NCI-H345 (cell line): Measurements from ENCODE around the gene FLII.

Experiments
- DNase-seq: peaks from one replicate; lab custom pipeline; 2025; lab: John Stamatoyannopoulos, UW

Gene FLII

DNA sequence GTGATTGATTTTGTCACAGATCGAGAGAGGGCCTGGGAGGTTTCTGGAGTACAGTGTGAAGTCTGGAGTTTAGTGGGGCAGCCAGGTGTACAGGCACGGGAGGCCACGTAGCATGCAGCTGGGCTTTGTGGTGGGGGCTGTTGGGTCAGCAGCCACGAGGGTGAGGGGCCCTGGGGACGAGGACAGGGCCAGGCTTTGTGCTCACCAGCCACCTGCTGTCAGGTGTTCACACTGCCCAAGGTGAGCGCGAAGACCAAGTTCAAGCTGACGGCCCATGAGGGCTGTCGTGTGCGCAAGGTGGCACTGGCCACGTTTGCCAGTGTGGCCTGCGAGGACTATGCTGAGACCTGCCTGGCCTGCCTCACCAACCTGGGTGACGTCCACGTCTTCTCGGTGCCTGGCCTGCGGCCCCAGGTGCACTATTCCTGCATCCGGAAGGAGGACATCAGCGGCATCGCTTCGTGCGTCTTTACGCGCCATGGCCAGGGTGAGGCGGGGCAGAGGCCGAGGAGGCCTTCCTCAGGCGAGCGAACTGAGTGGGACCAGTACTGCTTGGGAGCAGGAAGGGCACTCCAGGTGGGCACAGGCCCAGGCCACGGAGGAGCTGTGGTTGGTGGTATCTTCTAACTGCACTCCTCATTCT lies 17.2 kb downstream of the FLII start:
- no peak for DNase-seq

DNA sequence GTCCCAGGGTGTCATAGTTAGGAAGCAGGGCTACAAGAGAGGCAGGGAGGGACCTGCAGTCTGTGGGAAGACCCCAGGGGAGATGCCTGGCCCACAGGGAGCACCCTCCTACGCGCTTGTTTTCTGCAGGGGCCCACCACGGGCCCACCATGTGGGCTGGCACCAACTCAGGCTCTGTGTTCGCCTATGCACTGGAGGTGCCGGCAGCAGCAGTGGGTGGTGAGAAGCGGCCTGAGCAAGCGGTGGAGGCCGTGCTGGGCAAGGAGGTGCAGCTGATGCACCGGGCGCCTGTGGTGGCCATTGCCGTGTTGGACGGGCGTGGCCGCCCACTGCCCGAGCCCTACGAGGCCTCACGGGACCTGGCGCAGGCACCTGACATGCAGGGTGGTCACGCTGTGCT lies 18.1 kb downstream of the FLII start:
- DNase-seq = no peak

DNA sequence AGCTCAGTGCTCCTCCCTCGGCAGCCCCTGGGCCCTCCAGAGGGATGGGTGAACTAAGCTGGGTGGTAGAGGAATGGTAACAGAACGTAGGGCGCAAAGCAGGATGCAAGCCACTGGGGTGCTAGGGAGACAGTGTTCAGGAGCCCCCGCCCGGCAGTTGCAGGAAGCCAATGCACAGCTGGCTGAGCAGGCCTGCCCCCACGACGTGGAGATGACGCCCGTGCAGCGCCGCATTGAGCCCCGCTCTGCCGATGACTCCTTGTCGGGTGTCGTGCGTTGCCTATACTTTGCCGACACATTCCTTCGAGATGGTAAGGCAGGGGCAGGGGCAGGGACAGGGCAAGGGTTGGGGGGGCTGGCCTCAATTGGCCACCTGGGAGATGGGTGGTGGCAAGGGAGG lies 20.2 kb downstream of the FLII start:
- no peak for DNase-seq

DNA sequence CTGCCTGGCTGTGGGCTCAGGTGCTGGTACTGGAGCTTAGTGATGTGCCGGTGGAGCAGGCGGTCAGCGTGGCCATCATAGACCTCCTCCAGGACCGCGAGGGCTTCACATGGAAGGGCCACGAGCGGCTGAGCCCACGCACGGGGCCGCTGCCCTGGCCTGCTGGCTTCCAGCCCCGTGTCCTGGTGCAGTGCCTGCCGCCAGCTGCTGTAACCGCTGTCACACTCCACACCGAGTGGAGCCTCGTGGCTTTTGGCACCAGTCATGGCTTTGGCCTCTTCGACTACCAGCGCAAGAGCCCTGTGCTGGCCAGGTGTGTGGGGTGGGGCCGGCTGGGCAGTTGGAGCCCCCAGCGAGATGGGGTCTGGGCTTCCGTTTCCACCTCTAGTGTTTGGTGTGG lies 21.1 kb downstream of the FLII start:
- DNase-seq = no peak

DNA sequence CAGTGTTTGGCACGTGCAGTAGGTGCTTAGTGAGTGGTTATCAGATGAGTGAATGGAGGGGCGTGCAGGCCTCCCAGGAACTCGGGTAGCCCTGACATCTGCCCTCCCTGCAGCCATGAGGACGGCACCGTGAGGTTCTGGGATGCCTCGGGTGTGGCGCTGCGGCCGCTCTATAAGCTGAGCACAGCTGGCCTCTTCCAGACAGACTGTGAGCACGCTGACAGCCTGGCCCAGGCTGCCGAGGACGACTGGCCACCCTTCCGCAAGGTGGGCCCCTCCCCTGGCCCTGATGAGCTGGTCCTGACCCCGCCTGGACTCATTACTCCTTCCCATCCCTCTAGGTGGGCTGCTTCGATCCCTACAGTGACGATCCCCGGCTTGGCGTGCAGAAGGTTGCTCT lies 22.0 kb downstream of the FLII start:
- no peak for DNase-seq

DNA sequence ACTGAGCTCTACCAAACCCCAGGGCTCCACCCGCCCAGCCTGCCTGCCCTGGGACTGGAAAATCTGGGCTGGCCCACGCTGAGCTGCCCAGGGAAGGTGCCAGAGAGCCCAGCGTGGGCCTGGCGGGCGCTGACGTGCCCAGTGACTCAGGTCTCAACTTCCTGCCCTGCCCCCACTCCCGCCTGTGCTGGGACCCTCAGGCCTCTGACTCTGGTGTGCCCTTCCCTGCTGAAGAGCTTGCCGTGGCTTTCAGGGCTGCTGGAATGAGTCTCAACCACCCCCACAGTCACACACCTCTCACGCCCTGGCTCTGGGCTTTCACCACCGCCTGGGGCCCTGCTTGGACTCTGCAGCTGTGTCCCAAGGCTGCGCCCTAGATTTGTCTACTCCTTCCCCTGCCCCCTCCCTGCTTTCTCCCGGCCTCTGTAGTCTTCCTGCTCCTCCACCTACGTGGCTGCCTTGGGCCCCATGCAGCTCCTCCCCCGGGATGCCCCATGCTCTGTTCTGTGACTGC lies 22.7 kb downstream of the FLII start:
- no peak for DNase-seq

DNA sequence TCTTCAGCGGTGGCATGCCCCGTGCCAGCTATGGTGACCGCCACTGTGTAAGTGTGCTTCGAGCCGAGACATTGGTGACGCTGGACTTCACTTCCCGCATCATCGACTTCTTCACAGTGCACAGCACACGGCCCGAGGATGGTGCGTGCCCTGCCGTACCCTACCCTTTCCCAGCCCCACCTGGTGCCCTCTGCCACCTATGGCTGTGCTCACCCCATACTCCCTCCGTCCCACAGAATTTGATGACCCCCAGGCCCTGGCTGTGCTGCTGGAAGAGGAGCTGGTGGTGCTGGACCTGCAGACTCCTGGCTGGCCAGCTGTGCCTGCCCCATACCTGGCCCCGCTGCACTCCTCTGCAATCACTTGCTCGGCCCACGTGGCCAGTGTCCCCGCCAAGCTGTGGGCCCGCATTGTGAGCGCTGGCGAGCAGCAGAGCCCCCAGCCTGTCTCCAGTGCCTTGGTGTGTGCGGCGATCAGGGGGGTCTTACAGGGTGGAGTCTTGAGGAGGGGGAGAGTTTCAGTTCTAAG lies 23.6 kb downstream of the FLII start:
- DNase-seq = no peak

DNA sequence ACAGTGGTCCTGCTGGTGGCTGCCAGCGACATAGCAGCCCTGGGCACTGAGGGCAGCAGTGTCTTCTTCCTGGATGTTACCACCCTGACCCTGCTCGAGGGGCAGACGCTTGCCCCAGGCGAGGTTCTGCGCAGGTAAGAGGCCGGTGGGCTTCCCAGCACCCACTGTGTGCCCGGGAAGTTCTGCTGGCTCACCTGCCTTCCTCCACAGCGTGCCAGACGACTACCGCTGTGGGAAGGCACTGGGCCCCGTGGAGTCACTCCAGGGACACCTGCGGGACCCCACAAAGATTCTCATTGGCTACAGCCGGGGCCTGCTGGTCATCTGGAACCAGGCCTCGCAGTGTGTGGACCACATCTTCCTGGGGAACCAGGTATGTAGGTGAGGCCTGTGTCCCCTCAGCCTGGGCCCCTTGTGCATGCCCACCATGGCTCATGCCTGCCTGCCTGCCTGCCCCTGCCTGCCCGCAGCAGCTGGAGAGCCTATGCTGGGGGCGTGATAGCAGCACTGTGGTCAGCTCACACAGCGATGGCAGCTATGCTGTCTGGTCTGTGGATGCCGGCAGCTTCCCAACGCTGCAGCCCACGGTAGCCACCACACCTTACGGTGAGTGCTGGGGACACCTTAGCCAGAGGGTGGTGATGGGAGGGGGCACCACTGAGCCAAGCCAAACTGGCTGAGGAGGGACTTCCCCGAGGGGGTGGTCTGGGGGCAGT lies 24.6 kb downstream of the FLII start:
- no peak for DNase-seq

DNA sequence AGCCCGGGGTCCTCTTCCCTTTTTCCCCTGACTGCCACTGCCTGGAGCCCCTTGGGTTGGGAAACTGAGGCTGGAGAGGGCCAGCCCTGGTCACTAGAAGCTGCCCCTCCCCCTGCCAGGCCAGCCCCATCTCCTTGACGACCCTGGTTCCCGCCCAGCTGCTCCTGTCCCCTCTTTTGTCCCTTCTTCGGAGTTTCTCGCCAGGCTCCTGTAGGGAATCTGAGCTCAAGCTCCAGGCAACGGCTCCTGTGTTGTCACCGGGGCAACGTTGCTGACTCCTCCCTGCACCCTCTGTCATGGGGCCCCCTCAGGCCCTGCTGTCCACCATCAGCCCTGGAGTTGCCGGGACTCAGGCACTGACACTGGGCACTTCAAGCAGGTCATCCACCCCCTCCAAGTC lies 27.4 kb downstream of the FLII start:
- no peak for DNase-seq

DNA sequence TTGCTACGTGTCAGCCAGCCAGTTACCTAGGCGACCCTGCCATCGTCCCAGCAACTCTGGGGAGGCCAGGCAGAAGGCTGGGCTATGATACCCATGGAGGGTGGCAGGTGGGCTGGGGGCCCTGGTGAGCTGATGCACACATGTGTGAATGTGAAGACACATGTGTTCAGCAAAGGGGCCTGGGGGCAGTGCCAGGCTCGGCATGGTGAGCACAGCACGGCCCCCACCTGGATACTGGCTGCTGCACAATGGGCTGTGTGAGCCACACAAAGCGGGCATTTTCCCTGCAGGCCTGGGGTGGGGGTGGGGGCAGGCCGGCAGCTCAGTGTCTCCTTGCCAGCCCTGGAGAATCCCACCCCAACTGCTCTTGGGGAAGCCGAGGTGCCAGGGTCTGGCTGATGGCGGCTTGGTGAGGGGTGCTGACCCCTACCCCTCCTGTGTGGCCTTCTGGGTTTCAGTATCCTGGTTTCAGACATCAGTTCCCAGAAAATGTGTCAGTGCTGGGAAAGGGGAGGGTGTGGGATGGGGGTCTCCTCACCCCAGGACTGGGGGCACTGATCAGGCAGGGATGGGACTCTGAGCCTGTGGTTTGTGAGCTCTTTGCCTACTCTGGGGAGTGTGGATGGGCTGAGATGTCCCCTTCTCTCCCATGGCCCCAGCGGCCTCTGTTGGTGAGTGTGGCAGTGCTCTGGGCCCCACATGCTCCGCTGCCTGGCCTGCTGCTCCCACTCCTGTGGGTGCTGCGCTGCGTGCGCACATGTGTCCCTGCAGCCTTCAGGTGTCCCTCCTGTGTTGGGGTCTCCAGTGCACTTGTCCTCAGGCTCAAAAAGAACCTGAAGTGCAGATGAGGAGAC lies 28.0 kb downstream of the FLII start:
- DNase-seq = no peak

DNA sequence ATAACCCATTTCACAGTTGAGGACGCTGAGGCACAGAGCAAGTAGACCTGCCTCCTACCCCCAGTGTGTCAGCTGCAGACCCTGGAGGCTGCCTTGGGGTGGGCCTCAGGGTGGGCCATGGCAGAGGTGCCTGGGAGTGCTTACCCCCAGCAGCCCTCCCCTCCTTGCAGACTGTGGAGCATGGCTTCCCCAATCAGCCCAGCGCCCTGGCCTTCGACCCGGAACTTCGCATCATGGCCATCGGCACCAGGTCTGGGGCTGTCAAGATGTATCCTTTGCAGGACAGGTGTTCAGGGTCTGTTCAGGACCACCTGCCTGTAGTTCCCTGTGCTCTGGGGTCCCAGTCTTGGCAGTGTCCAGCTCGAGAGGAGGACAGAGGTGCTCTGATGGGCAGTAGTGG lies 28.8 kb downstream of the FLII start:
- no peak for DNase-seq

DNA sequence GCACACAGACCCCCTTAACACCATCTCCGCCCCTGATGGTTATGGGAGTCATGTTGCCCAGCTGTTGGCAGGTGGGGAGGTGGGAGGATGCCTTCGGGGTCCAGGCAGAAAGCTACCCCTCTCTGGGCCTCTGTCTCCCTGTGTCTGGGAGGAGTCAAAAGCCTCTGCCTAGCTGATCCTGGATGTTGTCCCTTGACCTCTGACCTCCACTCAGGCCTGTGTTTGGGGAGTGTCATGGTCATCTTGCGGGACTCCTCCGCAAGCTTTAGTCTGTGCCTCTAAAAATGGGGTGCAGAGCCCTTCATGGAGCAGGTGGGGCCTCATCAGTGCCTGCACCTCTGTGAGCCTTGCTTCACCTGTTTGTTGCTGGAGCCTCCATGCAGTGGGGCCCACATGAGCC lies 29.3 kb downstream of the FLII start:
- DNase-seq = no peak

DNA sequence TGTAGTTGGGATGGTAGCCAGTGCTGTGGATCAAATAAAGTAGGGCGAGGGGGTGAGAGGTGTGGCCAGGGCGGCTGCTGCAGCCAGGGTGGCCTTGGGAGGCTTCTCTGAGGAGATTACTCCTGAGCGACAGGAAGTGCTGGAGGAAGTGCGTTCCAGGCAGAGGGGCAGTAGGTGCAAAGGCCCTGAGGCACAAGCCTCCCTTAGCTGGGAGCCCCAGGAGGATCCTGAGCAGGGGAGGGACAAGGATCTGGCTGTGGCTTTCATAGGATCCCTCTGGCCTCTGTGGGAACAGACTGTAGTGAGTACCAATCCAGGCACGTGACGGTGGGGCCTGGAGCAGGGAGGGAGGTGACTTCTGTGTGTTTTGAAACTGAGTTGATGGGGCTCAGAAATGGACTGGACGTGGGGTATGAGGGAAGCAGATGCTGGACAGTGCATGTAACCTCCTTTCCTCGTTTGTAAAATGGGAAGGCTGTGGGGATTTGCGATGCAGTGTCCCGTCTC lies 30.3 kb downstream of the FLII start:
- DNase-seq = no peak

DNA sequence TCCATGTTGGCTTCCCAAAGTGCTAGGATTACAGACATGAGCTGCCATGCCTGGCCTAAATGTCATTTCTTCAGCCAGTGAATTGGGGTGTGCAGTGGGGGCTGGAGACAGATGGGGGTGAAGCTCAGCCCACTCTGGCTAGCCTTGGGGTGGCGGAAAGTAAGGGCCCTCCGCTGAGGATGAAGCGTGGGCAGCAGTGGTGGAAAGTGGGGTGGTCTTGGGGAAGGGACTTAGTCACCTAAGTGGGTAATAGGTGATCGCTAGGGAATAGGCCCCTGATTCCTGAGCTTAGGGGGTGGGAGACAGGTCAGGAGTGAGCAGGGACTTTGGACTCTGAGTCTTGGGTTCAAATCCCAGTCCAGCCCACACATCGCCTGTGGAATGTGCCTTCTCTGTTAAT lies 30.9 kb downstream of the FLII start:
- no peak for DNase-seq

DNA sequence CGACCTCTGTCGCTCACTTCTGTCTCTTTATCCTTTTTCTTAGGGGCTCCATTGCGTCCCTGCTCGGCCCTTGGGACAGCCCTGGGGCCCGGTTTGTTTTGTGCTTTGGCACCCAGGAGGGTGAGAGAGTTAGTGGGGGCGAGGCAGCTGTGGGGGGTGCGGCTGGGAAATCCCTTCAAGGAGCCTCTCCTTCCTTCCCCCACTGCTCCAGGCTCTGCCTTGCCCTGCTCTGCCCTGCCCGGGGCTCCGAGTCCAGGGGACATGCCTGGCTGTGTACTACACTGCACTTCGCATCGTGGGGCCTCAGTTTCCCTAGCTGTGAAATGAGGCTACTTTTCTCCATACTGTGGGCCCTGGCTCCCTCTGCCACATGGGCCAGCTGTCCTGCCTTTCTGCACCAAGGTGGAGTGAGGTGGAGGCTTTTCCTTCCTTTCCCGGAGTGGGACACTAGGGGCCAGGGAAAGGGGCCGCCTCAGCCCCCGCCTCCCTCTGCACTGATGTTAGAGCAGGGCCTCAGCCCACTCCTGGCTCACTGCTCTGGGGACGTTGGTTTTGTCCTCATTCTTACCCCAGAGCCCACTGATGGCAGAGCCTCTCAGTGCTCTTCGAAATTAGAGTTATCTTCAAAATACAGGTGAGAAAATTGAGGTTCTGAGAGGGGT lies 32.1 kb downstream of the FLII start:
- no peak for DNase-seq

DNA sequence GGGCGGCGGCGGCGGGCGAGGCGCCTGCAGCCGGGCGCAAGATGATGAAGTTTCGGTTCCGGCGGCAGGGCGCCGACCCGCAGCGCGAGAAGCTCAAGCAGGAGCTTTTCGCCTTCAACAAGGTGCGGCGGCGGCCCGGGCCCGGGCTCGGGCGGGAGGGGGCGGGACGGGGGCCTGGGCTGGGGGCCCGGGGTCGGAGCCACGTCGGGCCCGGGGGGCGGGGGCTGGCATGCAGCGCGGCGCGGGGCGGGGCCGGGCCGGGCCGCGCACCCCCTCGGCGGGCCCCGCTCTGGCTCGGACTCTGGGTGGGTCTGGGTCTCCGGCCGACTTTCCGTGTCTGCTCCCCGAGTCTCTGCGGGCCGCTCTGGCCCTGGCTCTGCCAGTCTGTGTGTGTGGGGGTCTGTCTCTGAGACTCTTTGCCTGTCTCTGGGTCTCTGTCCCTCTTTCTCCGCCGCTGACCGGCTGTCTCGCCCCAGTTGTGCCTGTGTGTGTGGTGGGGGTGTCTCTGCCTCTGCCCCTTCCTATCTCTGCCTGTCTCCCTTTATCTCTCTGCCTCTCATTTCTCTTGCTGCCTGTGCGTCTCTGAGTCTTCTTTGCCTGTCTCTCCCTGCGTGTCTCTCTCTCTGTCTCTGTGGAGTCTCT lies 32.8 kb downstream of the FLII start:
- no peak for DNase-seq

DNA sequence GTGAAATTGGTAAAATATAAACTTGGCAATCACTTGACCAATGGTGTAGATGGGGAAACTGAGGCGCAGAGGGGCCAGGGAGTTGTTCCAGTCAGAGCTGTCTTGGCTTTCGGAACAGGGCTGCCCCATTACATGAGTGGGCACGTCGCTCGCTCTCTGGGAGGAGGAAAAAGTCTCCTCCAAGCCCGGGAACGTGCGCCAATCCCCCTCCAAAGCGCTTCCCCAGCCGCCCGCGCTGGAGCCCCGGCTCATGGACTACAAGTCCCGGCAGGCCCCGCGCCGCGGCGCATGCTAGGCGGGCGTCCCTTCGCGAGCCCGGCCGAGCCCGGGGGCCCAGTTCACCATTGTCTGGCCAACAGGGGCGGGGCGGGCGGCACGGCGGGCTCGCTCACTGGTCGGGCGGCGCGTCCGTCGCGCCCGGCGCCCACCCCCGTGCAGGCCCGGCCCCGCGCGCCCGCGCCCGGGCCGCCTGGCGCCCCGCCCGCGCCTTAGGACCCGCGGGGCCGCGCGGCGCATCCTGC lies 33.4 kb downstream of the FLII start, which contains the start of gene LLGL1:
Gene LLGL1 (plus strand): TSS at position 515 of the 521 bp plus-strand sequence. CDS start 48 bp downstream, outside the sequence.
- DNase-seq = peak; percentile 92

DNA sequence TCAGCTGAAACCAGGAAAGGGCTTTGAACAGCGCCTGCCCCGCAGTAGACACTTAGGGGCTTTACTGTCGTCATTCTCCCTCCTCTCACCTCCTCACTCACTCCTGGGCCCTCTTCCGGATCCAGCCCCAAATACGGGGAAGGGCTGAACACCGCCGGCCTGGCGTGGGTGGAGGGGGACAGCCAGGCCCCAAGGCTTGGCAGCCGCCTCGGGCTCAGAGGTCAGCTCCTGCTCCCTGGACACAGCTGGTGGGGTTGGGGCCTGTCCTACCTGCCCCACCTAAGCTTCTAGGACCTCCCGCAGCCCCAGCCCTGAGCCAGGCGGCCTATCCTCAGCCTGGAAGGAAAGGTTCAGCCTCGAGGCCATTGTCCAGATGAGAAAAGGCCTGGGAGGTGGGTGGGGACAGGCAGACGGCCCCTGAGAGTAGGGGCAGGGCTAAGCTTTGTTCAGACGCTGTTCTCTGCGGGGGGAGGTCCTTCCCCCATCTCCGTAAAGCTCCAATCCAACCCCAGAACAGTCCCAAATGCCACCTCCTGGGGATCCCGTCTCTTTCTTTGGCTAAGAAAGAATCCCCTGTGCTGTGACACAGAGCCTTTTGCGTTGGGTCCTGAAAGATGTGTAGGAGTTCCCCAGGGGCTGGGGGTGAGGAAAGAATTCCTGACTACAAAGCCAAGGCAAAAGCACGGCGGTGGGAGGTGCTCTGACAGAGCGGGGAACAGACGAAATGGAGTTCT lies 34.0 kb downstream of the FLII start:
- no peak for DNase-seq

DNA sequence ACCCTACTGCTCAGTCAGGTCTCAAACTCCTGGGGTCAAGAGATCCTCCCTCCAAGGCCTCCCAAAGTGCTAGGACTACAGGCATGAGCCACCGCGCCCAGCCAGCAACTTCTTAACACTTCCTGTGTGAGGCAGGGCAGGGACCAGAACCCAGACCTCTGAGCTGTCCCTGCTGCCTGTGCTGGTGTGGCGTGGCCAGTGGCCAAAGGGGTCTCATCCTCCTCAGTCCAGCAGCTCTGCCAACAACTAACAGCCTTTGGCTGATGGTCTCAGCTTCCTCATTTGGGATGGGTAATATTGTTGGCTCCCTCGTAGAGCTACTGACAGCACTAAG lies 34.5 kb downstream of the FLII start:
- DNase-seq = no peak

DNA sequence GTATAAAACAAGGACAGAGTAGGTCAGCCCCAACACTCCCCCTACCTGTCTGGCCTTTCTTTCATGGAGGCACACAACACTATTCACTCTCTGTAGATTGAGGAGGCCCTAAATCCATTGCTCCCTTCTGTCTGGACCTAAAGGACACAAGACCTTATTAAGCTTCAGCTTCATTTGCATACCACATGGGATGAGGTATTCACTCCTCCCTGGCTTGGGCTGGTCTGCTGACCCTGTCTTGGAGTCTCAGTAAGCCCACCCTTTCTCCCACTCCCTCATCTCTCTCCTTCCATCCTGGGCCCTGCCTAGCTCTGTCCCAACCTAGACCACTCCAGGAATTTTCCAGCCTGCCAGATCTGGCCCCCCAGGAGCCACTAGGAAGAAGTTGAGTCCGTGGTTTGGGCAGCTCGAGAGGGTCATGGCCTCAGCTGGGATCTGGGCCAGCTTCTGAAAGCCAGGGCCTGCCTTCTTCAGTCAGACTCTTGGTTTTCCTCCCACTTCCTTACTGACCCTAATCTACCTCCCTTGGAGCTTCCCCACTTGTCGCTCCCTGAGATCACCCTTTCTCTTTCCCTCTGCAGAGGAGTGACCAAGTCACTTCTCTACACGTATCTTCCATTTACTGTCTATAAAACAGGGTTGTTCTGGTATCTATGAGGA lies 39.7 kb downstream of the FLII start:
- DNase-seq = no peak
